Trophoblast cell (in vitro differentiated cells and primary cell): ENCODE measurements around the gene EPB41.
A peak's percentile ranks its signal among the peaks of the same experiment; 100 is the strongest.
"Not testable (repeated sequence)": the region's sequence is repeated elsewhere in the genome, so short reads cannot be mapped to it uniquely, and the experiment has no call there.

Experiments used
- DNase-seq, 2 donors: peaks; one replicate each; pipeline ENCODE4 v3.0.0-alpha.2; 2016
- H2AFZ ChIP-seq: 2 replicates; pipeline ENCODE4 v1.6.1; 2013; ENCODE audit warnings: low read length, moderate library complexity, mild to moderate bottlenecking; ENCODE audit not compliant: insufficient read depth, poor library complexity
- H2AK5ac ChIP-seq: 2 replicates; pipeline ENCODE4 v1.6.1; 2013; ENCODE audit warnings: mild to moderate bottlenecking, low read length
- H2BK120ac ChIP-seq: 2 replicates; pipeline ENCODE4 v1.6.1; 2013; ENCODE audit warnings: low read length, mild to moderate bottlenecking, moderate library complexity; ENCODE audit not compliant: insufficient read depth, poor library complexity
- H2BK12ac ChIP-seq: 2 replicates; pipeline ENCODE4 v1.6.1; 2013; ENCODE audit warnings: mild to moderate bottlenecking, low read length, moderate library complexity
- H2BK5ac ChIP-seq: 2 replicates; pipeline ENCODE4 v1.6.1; 2013; ENCODE audit warnings: low read length, low read depth, moderate library complexity, mild to moderate bottlenecking; ENCODE audit not compliant: poor library complexity
- H3K14ac ChIP-seq: 2 replicates; pipeline ENCODE4 v1.6.1; 2013; ENCODE audit warnings: mild to moderate bottlenecking, low read length
- H3K18ac ChIP-seq: 2 replicates; pipeline ENCODE4 v1.6.1; 2013; ENCODE audit warnings: mild to moderate bottlenecking, low read length
- H3K23ac ChIP-seq: 2 replicates; pipeline ENCODE4 v1.6.1; 2013; ENCODE audit warnings: low read length
- H3K27ac ChIP-seq: 2 replicates; pipeline ENCODE4 v1.5.1; 2013; ENCODE audit warnings: low read depth, mild to moderate bottlenecking, inconsistent platforms, low read length, moderate library complexity
- H3K27me3 ChIP-seq: 2 replicates; pipeline ENCODE4 v1.6.1; 2013; ENCODE audit warnings: inconsistent platforms, mild to moderate bottlenecking, low read length, moderate library complexity; ENCODE audit not compliant: insufficient read depth
- H3K36me3 ChIP-seq, 2 experiments: 1 replicate in 1 of 2; 2 replicates in 1 of 2; pipeline ENCODE4 v1.6.1; 2013; ENCODE audit warnings: low read length in 2 of 2, mild to moderate bottlenecking in 2 of 2, moderate library complexity in 1 of 2; ENCODE audit not compliant: insufficient read depth in 2 of 2, control insufficient read depth in 1 of 2
- H3K4ac ChIP-seq: 2 replicates; pipeline ENCODE4 v1.6.1; 2013; ENCODE audit warnings: low read depth, mild to moderate bottlenecking, low read length, moderate library complexity
- H3K4me1 ChIP-seq, 2 experiments: 1 replicate in 1 of 2; 2 replicates in 1 of 2; pipeline ENCODE4 v1.6.1; 2013; ENCODE audit warnings: low read length in 2 of 2, mild to moderate bottlenecking in 2 of 2, moderate library complexity in 1 of 2; ENCODE audit not compliant: insufficient read depth in 2 of 2, control insufficient read depth in 1 of 2
- H3K4me2 ChIP-seq: 2 replicates; pipeline ENCODE4 v1.6.1; 2013; ENCODE audit warnings: inconsistent platforms, mild to moderate bottlenecking, low read length, moderate library complexity
- H3K4me3 ChIP-seq: 2 replicates; pipeline ENCODE4 v1.5.1; 2013; ENCODE audit warnings: mild to moderate bottlenecking, low read depth, low read length, inconsistent platforms
- H3K79me1 ChIP-seq: one replicate; pipeline ENCODE4 v1.6.1; 2013; ENCODE audit warnings: low read length
- H3K79me2 ChIP-seq: 2 replicates; pipeline ENCODE4 v1.6.1; 2013; ENCODE audit warnings: low read length, mild to moderate bottlenecking; ENCODE audit not compliant: control insufficient read depth, insufficient read depth, poor library complexity
- H3K9ac ChIP-seq: 2 replicates; pipeline ENCODE4 v1.6.1; 2013; ENCODE audit warnings: mild to moderate bottlenecking, low read length
- H3K9me3 ChIP-seq: 2 replicates; pipeline ENCODE4 v1.6.1; 2013; ENCODE audit warnings: low read depth, mild to moderate bottlenecking, control low read depth, inconsistent platforms, low read length; ENCODE audit not compliant: insufficient read depth
- H4K12ac ChIP-seq: 2 replicates; pipeline ENCODE4 v1.6.1; 2013; ENCODE audit warnings: low read depth, mild to moderate bottlenecking, low read length, moderate library complexity
- H4K8ac ChIP-seq: 2 replicates; pipeline ENCODE4 v1.6.1; 2013; ENCODE audit warnings: low read depth, mild to moderate bottlenecking, low read length, moderate library complexity
- H4K91ac ChIP-seq: one replicate; pipeline ENCODE4 v1.6.1; 2013; ENCODE audit warnings: low read depth, mild to moderate bottlenecking, low read length, moderate library complexity
- WGBS: extraction: QIAGEN DNeasy Blood & Tissue Kit; methylation state at CpG from one replicate; pipeline ENCODE4 v1.1.7; 2013; ENCODE audit warnings: missing lambda C conversion rate; ENCODE audit not compliant: insufficient read length, insufficient coverage; ENCODE audit errors: extremely low coverage; 5-methylcytosine and 5-hydroxymethylcytosine counted together

Gene EPB41

DNA sequence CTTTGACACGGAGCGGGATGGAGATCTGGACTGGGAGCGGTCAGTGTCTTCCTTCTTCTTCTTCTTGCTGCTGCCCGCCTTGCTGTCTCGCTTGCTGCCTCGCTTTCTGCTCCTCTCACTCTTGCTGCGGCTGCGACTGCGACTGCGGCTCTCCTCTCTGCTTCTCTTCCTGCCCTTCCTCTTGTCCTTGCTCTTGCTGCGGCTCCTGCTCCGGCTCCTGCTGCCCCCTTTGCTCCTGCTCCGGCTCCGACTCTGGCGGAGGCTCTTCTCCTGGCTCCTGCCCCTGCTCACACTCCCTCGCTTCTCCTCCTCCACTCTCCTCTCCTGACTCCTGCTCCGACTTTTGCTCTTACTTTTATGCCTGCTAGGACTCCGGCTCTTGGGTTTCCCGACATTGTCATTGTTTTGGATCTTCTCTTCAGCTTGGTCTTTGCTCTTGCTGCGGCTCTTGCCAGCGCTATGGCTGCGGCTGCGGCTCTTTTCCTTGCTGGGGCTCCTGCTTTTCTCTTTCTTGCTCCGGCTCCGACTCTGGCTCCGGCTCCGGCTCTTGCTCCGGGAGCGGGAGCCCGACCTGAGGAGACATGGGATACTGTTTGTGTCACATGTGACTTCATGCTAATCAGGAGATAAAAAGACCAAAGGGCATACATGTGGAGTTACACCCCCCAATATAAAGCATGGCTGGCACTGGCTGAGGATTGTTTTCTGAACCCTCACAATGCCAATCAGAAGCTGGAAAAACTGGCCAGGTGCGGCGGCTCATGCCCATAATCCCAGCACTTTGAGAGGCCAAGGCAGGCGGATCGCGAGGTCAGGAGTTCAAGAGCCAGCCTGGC lies 234.5 kb downstream of the EPB41 start:
- Histone ChIP-seq H3K79me1 (no peaks in the 10 kb centered on the region), H3K4me3 (no peak overlapping the region), H3K9ac (no peak overlapping the region), H2BK5ac (no peak overlapping the region), H3K14ac (no peak overlapping the region), H3K79me2 (no peaks in the 10 kb centered on the region), H2BK12ac (no peak overlapping the region), H3K36me3 (peaks cover 51 to 74% of the 10 kb centered on the region in 2 experiments), H3K23ac (no peak overlapping the region), H3K4me1 (peaks cover 0 to 2% of the 10 kb centered on the region in 2 experiments), H3K9me3 (no peaks in the 10 kb centered on the region), H4K91ac (no peak overlapping the region), H2AK5ac (no peak overlapping the region), H3K4ac (no peak overlapping the region), H3K18ac (peak overlapping the region; percentile 20), H3K27me3 (no peaks in the 10 kb centered on the region), H2AFZ (no peak overlapping the region), H3K4me2 (no peak overlapping the region), H4K8ac (no peak overlapping the region), H4K12ac (no peak overlapping the region), H3K27ac (no peak overlapping the region), H2BK120ac (no peak overlapping the region)
- DNase-seq, result no peak
- WGBS, result no CpG with 5 or more reads among the region's 35 CpGs

DNA sequence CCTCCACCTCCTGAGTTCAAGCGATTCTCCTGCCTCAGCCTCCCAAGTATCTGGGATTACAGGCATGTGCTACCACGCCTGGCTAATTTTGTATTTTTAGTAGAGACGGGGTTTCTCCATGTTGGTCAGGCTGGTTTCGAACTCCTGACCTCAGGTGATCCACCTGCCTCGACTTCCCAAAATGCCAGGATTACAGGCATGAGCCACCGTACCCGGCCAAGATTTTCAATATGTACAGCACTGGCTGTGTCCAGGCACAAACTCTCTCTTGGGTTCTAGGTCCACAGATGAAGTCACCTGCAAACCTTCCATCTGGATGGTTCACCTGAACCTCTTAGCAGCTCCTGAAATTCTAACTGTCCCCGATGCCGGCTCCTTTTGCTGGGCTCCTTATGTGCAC lies 236.0 kb downstream of the EPB41 start:
- H4K91ac ChIP-seq, H3K9me3 ChIP-seq, H3K18ac ChIP-seq, H3K9ac ChIP-seq, H3K4ac ChIP-seq, H2BK12ac ChIP-seq, H3K14ac ChIP-seq, H4K8ac ChIP-seq, H3K23ac ChIP-seq, H2BK5ac ChIP-seq, H3K79me1 ChIP-seq, DNase-seq, H3K27me3 ChIP-seq, H2AK5ac ChIP-seq, H4K12ac ChIP-seq, H2BK120ac ChIP-seq, H3K27ac ChIP-seq, H3K4me2 ChIP-seq, H3K4me3 ChIP-seq, H3K4me1 ChIP-seq, H2AFZ ChIP-seq, H3K79me2 ChIP-seq: not testable (repeated sequence)
- peaks cover 60 to 82% of the 10 kb centered on the region in 2 experiments for H3K36me3 ChIP-seq
- WGBS, result no CpG with 5 or more reads among the region's 9 CpGs

DNA sequence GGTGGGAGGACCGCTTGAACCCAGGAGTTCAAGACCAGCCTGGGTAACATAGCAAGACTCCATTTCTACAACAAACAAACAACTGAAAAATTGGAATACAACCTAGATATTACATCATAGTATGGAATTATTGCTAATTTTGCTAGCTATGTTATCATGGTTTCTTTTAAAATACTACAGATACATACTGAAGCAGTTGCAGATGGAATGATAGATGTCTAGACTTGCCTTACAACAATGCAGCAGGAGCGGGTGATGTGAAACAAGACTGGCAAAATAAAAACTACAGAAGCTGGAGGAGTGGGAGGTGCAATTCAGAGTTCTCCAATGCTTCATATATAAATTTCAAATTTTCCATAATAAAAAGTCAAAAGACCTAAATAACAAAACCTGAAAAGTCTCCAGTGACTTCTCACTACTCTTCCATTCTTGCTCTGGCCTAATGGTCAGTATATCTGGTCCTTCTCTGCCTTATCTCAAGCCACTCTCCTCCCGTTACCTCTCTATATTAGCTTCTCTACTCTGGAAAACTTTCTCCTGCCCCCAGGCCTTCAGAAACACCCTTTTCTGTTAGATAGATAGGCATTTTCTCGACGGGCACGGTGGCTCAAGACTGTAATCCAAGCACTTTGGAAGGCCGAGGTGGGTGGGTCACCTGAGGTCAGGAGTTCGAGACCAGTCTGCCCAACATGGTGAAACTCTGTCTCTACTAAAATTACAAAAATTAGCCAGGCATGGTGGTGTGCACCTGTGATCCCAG lies 237.9 kb downstream of the EPB41 start:
- no peak overlapping the region for H4K8ac ChIP-seq
- no peak overlapping the region for H3K18ac ChIP-seq
- no peak overlapping the region for H2BK120ac ChIP-seq
- H2AFZ ChIP-seq, result no peak overlapping the region
- H4K12ac ChIP-seq, result no peak overlapping the region
- no peaks in the 10 kb centered on the region for H3K27me3 ChIP-seq
- H3K79me2 ChIP-seq, result peaks cover 3% of the 10 kb centered on the region
- WGBS, result no CpG with 5 or more reads among the region's 8 CpGs
- no peak overlapping the region for H3K9ac ChIP-seq
- H3K36me3 ChIP-seq, result peaks cover 58 to 71% of the 10 kb centered on the region in 2 experiments
- H3K4ac ChIP-seq, result no peak overlapping the region
- H3K9me3 ChIP-seq, result no peaks in the 10 kb centered on the region
- no peak overlapping the region for H3K27ac ChIP-seq
- H3K14ac ChIP-seq, result no peak overlapping the region
- H4K91ac ChIP-seq, result no peak overlapping the region
- no peak overlapping the region for H3K4me2 ChIP-seq
- H3K4me1 ChIP-seq, result peaks cover 7 to 13% of the 10 kb centered on the region in 2 experiments
- no peak overlapping the region for H2BK5ac ChIP-seq
- no peak overlapping the region for H3K23ac ChIP-seq
- DNase-seq, result peak; percentile 58 to 87
- H3K4me3 ChIP-seq, result no peak overlapping the region
- H2AK5ac ChIP-seq, result no peak overlapping the region
- no peak overlapping the region for H2BK12ac ChIP-seq
- peaks cover 9% of the 10 kb centered on the region for H3K79me1 ChIP-seq

DNA sequence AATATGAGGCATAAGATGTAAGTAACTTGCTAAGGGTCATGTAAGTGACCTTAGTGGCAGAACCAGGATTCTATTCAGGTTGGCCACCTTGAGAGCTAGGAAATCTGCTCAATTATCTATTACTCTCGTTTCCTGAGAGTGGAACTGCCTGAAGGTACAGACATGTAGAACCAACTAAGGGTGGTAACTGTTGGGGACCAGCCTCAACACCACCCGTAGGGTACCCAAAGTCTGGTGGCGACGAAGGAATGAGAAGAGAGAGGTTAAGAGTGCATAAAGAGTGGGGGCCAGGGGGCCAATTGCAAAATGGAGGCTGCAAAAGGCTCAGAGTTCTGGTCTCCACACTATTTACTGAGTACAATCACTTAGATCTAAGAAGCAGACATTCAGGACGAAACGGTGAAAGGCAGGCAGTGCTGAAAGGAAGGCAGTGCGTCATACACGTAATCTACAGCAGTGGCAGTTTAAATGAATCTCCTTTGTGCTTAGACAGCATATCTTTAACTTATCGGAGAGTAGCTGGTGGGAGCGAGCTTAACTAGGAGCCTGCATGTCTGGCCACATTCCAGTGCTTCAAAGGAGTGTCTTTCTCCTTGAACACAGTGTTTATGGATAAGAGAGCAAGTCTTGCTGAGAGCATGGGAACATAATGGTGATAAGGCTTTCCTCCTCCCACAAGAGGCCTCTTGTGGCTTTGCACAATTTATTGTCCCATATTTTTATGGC lies 242.3 kb downstream of the EPB41 start:
- Histone ChIP-seq H2BK5ac (peak overlapping the region; percentile 97), H3K23ac (no peak overlapping the region)
- no CpG with 5 or more reads among the region's 10 CpGs for WGBS

More for the DNA sequence above, 242.3 kb downstream of the EPB41 start:
- Histone ChIP-seq H3K4ac (no peak overlapping the region), H3K79me1 (peaks cover 15% of the 10 kb centered on the region), H3K4me3 (no peak overlapping the region), H4K91ac (peak overlapping the region; percentile 92), H3K27me3 (no peaks in the 10 kb centered on the region), H3K79me2 (peaks cover 3% of the 10 kb centered on the region), H3K4me1 (peaks cover 16 to 18% of the 10 kb centered on the region in 2 experiments), H3K36me3 (peaks cover 38 to 52% of the 10 kb centered on the region in 2 experiments), H4K12ac (no peak overlapping the region), H4K8ac (peak overlapping the region; percentile 71), H2AFZ (no peak overlapping the region), H2BK120ac (peak overlapping the region; percentile 59), H2AK5ac (no peak overlapping the region), H3K9me3 (no peaks in the 10 kb centered on the region), H3K27ac (peak overlapping the region; percentile 99), H3K14ac (peak overlapping the region; percentile 77), H2BK12ac (no peak overlapping the region), H3K9ac (no peak overlapping the region), H3K18ac (peak overlapping the region; percentile 86), H3K4me2 (peak overlapping the region; percentile 46)
- peak; percentile 89 to 92 for DNase-seq
